Liver (tissue), 9 donors: Measurements from ENCODE around the gene FAM20C. TPM values are rescaled to one million over a fixed set of nuclear protein-coding genes. Genes with fewer than 3 reads are reported as not detected.

Experiments used
- DNase-seq: peaks from one replicate; pipeline ENCODE4 v3.0.0-alpha.2; 2017; ENCODE audit warnings: low spot score
- H3K27ac ChIP-seq, 2 donors: one replicate each; pipeline ENCODE4 v1.7.0; 2013; ENCODE audit warnings: inconsistent platforms in 2 of 2, low read length in 2 of 2, control low read depth in 1 of 2, low read depth in 1 of 2, mild to moderate bottlenecking in 1 of 2
- H3K27me3 ChIP-seq, 4 donors: one replicate each; pipeline versions ENCODE4 v1.6.1 to v1.7.0; 2013; ENCODE audit warnings: low read length in 3 of 4, inconsistent platforms in 1 of 4, mild to moderate bottlenecking in 1 of 4, moderate library complexity in 1 of 4; ENCODE audit not compliant: control insufficient read depth in 4 of 4, insufficient read depth in 4 of 4
- H3K36me3 ChIP-seq, 4 donors: one replicate each; pipeline versions ENCODE4 v1.6.1 to v1.7.0; 2013; ENCODE audit warnings: low read length in 3 of 4, mild to moderate bottlenecking in 3 of 4, low read depth in 1 of 4, moderate library complexity in 1 of 4; ENCODE audit not compliant: control insufficient read depth in 4 of 4, insufficient read depth in 3 of 4
- H3K4me1 ChIP-seq, 4 donors: one replicate each; pipeline versions ENCODE4 v1.6.1 to v1.7.0; 2013; ENCODE audit warnings: low read length in 3 of 4, mild to moderate bottlenecking in 3 of 4, moderate library complexity in 1 of 4; ENCODE audit not compliant: control insufficient read depth in 4 of 4, insufficient read depth in 4 of 4
- H3K4me3 ChIP-seq, 3 donors: one replicate each; pipeline versions ENCODE4 v1.6.1 to v1.7.0; 2013; ENCODE audit warnings: low read length in 3 of 3, control low read depth in 1 of 3, low read depth in 1 of 3, mild to moderate bottlenecking in 1 of 3
- H3K9ac ChIP-seq, 2 donors: one replicate each; pipeline ENCODE4 v1.7.0; 2013; ENCODE audit warnings: low read length in 2 of 2, mild to moderate bottlenecking in 2 of 2, moderate library complexity in 2 of 2, control low read depth in 1 of 2, low read depth in 1 of 2
- H3K9me3 ChIP-seq, 4 donors: one replicate each; pipeline versions ENCODE4 v1.6.1 to v1.7.0; 2013; ENCODE audit warnings: low read length in 3 of 4; ENCODE audit not compliant: control insufficient read depth in 4 of 4
- EGR1 ChIP-seq, 2 donors: IDR thresholded peaks; 2 replicates each; pipeline ENCODE4 v1.6.1; 2016 to 2018; ENCODE audit warnings: antibody characterized with exemption in 2 of 2, low read depth in 2 of 2
- FOXA1 ChIP-seq: IDR thresholded peaks from 2 replicates; pipeline ENCODE4 v1.6.1; 2016; ENCODE audit warnings: antibody characterized with exemption
- FOXA2 ChIP-seq: IDR thresholded peaks from 2 replicates; pipeline ENCODE4 v1.6.1; 2016; ENCODE audit warnings: antibody characterized with exemption
- GABPA ChIP-seq, 2 donors: IDR thresholded peaks in 1 of 2; conservative IDR thresholded peaks in 1 of 2; 2 replicates each; pipeline ENCODE4 v1.6.1; 2016; ENCODE audit warnings: antibody characterized with exemption in 2 of 2, mild to moderate bottlenecking in 1 of 2, moderate library complexity in 1 of 2
- HNF4A ChIP-seq, 2 donors: conservative IDR thresholded peaks; 2 replicates each; pipeline ENCODE4 v1.6.1; 2016; ENCODE audit warnings: antibody characterized with exemption in 2 of 2, mild to moderate bottlenecking in 2 of 2
- HNF4G ChIP-seq: IDR thresholded peaks from 2 replicates; pipeline ENCODE4 v1.6.1; 2016; ENCODE audit warnings: antibody characterized with exemption
- JUND ChIP-seq, 2 donors: IDR thresholded peaks; 2 replicates each; pipeline ENCODE4 v1.6.1; 2016; ENCODE audit warnings: antibody characterized with exemption in 2 of 2
- NR2F2 ChIP-seq: IDR thresholded peaks from 2 replicates; pipeline ENCODE4 v1.6.1; 2016; ENCODE audit warnings: antibody characterized with exemption
- RXRA ChIP-seq, 2 donors: IDR thresholded peaks; 2 replicates each; pipeline ENCODE4 v1.6.1; 2017 to 2018; ENCODE audit warnings: antibody characterized with exemption in 2 of 2, mild to moderate bottlenecking in 1 of 2
- SP1 ChIP-seq: IDR thresholded peaks from 2 replicates; pipeline ENCODE4 v1.6.1; 2018; ENCODE audit warnings: antibody characterized with exemption, mild to moderate bottlenecking
- TAF1 ChIP-seq: conservative IDR thresholded peaks from 2 replicates; pipeline ENCODE4 v1.6.1; 2016; ENCODE audit warnings: antibody characterized with exemption, mild to moderate bottlenecking
- YY1 ChIP-seq: IDR thresholded peaks from 2 replicates; pipeline ENCODE4 v1.6.1; 2016; ENCODE audit warnings: antibody characterized with exemption, mild to moderate bottlenecking
- WGBS: extraction: QIAGEN DNeasy Blood & Tissue Kit; methylation state at CpG from one replicate; pipeline ENCODE4 v1.1.7; 2013; 5-methylcytosine and 5-hydroxymethylcytosine counted together
- polyA plus RNA-seq, 2 donors: library from polyadenylated mRNA; stranded (reverse) in 1 of 2; unstranded in 1 of 2; fragments of 200-250 nt in 1 of 2; fragments of >200 nt in 1 of 2; fragmentation: Nextera tagmentation in 1 of 2; extraction: Ambion mirVana in 1 of 2; gene quantifications; one replicate each; pipeline versions ENCODE4 v1.2.1 to v1.2.3, GENCODE V29; 2013 to 2015
- total RNA-seq, 2 donors: library from RNA; depleted of rRNA; stranded (reverse); fragments of >200 nt; gene quantifications; one replicate each; pipeline ENCODE4 v1.2.3, GENCODE V29; 2014
- TF ChIP-seq, protein P1 (sequence below): fragments of 150-350 bp; IDR thresholded peaks from 2 replicates; pipeline ENCODE4 v1.5.1; 2017; ENCODE audit warnings: improper control_type of control experiment, low read depth, low read length; ENCODE audit not compliant: missing input control
- TF ChIP-seq, protein P2 (sequence below): IDR thresholded peaks from 2 replicates; pipeline ENCODE4 v1.6.1; 2016; ENCODE audit warnings: antibody characterized with exemption
- TF ChIP-seq, protein P3 (sequence below): IDR thresholded peaks from 2 replicates; pipeline ENCODE4 v1.6.1; 2016; ENCODE audit warnings: antibody characterized with exemption
- TF ChIP-seq, protein P4 (sequence below): IDR thresholded peaks from 2 replicates; pipeline ENCODE4 v1.6.1; 2016; ENCODE audit warnings: antibody characterized with exemption, mild to moderate bottlenecking
- TF ChIP-seq, protein P5 (sequence below): IDR thresholded peaks from 2 replicates; pipeline ENCODE4 v1.6.1; 2016; ENCODE audit warnings: antibody characterized with exemption
- donor health status: healthy.
- donor health status: healthy.
- donor health status: healthy.
- donor health status: healthy.
- donor health status: healthy.

The FAM20C gene
- total and polyA plus RNA-seq, 4 donors: 13.4 to 40.4 (median 31.5) TPM

DNA sequence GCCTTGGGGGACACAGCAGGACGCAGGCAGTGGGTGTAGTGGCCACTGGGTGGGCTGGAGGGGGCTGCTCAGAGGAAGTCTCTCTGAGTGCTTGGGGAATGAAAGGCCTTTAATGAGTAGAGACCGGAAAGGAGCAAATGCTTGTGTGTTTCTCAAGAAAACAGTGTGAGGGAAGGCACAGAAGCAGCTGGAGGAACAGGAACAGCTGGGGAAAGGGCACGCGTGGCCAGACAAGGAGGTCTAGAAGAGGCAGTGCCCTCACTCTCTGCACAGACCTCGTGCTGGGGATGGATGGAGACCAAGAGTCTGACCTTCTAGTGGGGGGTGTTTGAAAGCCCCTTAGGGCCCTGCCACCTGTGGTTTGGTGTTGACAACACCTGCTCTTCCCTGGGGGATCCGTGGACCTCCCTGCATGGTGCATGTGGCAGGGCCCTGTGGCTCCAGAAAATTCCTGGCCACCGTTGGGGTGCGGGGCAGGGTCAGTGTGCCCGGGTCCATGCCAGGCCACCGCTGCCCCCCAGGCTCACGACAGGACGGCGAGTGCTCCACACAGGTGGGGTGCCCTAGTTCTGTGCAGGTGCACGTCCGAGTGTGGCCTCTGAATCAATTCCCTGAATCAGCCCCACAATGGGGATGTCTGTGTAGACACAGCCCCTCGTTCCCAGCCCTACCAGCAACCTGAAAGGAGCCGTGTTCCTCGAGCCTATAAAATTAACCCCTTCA is 25.9 kb upstream of the FAM20C start:
- Histone ChIP-seq H3K27ac (no peak overlapping the region), H3K4me1 (peaks cover 0 to 10% (median 1%) of the 10 kb centered on the region in 4 donors), H3K4me3 (no peak overlapping the region), H3K9ac (no peak overlapping the region), H3K9me3 (no peaks in the 10 kb centered on the region), H3K36me3 (no peaks in the 10 kb centered on the region), H3K27me3 (no peaks in the 10 kb centered on the region)
- 77% methylated on average over 18 of the region's 18 CpGs for WGBS
- no peak for DNase-seq
- TF ChIP-seq JUND (IDR thresholded peaks at IDR 0.05): no peak
- TF ChIP-seq HNF4A (conservative IDR thresholded peaks at IDR 0.05): no peak
- TF ChIP-seq RXRA (IDR thresholded peaks at IDR 0.05): no peak
- TF ChIP-seq, protein P1, sequence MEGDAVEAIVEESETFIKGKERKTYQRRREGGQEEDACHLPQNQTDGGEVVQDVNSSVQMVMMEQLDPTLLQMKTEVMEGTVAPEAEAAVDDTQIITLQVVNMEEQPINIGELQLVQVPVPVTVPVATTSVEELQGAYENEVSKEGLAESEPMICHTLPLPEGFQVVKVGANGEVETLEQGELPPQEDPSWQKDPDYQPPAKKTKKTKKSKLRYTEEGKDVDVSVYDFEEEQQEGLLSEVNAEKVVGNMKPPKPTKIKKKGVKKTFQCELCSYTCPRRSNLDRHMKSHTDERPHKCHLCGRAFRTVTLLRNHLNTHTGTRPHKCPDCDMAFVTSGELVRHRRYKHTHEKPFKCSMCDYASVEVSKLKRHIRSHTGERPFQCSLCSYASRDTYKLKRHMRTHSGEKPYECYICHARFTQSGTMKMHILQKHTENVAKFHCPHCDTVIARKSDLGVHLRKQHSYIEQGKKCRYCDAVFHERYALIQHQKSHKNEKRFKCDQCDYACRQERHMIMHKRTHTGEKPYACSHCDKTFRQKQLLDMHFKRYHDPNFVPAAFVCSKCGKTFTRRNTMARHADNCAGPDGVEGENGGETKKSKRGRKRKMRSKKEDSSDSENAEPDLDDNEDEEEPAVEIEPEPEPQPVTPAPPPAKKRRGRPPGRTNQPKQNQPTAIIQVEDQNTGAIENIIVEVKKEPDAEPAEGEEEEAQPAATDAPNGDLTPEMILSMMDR: no peak
- TF ChIP-seq, protein P2, sequence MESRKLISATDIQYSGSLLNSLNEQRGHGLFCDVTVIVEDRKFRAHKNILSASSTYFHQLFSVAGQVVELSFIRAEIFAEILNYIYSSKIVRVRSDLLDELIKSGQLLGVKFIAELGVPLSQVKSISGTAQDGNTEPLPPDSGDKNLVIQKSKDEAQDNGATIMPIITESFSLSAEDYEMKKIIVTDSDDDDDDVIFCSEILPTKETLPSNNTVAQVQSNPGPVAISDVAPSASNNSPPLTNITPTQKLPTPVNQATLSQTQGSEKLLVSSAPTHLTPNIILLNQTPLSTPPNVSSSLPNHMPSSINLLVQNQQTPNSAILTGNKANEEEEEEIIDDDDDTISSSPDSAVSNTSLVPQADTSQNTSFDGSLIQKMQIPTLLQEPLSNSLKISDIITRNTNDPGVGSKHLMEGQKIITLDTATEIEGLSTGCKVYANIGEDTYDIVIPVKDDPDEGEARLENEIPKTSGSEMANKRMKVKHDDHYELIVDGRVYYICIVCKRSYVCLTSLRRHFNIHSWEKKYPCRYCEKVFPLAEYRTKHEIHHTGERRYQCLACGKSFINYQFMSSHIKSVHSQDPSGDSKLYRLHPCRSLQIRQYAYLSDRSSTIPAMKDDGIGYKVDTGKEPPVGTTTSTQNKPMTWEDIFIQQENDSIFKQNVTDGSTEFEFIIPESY: no peak
- TF ChIP-seq TAF1: no peak
- TF ChIP-seq HNF4G: no peak
- no peak for TF ChIP-seq NR2F2
- TF ChIP-seq, protein P3, sequence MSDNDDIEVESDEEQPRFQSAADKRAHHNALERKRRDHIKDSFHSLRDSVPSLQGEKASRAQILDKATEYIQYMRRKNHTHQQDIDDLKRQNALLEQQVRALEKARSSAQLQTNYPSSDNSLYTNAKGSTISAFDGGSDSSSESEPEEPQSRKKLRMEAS: no peak
- TF ChIP-seq FOXA1: no peak

DNA sequence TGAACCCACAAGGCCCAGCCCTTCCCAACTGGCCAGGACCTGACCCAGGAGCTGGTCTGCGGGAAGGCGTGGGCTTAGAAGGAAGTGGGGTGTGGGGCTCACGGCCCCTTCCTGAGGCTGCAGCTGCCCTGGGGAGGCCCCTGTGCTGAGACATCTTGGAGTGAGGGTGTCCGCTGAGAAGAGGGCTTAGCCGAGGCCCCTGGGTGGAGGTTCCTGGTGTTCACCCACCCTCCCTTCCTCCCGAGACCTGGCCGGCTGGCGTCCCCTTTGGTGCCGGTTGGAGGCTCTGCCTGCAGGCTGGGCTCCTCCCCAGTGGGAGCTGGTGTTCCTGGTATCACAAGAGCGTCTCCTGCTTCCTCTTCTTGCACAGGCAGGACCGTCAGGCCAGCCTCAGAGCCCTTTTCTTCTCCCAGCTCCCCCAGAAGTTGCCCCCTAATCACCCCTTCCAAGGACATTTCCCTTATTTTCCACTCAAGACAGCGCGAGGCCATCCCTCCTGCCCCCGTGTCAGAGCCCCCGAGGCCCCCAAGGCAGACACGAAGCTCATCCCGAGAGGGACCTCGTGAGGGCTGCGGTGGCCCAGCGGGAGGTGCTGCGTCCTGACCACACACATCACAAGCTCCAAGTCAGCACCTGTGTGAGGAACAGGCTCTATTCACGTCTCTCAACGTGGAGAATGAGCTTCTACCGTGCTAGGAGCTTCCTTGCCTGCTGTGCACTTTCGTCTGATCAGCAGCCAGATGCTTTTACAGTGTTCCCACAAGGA is 25.1 kb upstream of the FAM20C start:
- H3K4me3 ChIP-seq: no peak overlapping the region
- no peaks in the 10 kb centered on the region for H3K9me3 ChIP-seq
- WGBS: 75% methylated on average over 25 of the region's 25 CpGs
- H3K4me1 ChIP-seq: peaks cover 0 to 10% (median 1%) of the 10 kb centered on the region in 4 donors
- no peaks in the 10 kb centered on the region for H3K27me3 ChIP-seq
- no peak overlapping the region for H3K9ac ChIP-seq
- DNase-seq: no peak
- no peaks in the 10 kb centered on the region for H3K36me3 ChIP-seq
- no peak overlapping the region for H3K27ac ChIP-seq
- TF ChIP-seq HNF4A (conservative IDR thresholded peaks at IDR 0.05): no peak
- TF ChIP-seq FOXA2: no peak
- TF ChIP-seq, protein P3: no peak
- TF ChIP-seq, protein P2: no peak
- no peak for TF ChIP-seq JUND (IDR thresholded peaks at IDR 0.05)
- TF ChIP-seq, protein P4, sequence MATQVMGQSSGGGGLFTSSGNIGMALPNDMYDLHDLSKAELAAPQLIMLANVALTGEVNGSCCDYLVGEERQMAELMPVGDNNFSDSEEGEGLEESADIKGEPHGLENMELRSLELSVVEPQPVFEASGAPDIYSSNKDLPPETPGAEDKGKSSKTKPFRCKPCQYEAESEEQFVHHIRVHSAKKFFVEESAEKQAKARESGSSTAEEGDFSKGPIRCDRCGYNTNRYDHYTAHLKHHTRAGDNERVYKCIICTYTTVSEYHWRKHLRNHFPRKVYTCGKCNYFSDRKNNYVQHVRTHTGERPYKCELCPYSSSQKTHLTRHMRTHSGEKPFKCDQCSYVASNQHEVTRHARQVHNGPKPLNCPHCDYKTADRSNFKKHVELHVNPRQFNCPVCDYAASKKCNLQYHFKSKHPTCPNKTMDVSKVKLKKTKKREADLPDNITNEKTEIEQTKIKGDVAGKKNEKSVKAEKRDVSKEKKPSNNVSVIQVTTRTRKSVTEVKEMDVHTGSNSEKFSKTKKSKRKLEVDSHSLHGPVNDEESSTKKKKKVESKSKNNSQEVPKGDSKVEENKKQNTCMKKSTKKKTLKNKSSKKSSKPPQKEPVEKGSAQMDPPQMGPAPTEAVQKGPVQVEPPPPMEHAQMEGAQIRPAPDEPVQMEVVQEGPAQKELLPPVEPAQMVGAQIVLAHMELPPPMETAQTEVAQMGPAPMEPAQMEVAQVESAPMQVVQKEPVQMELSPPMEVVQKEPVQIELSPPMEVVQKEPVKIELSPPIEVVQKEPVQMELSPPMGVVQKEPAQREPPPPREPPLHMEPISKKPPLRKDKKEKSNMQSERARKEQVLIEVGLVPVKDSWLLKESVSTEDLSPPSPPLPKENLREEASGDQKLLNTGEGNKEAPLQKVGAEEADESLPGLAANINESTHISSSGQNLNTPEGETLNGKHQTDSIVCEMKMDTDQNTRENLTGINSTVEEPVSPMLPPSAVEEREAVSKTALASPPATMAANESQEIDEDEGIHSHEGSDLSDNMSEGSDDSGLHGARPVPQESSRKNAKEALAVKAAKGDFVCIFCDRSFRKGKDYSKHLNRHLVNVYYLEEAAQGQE: no peak
- no peak for TF ChIP-seq HNF4G
- no peak for TF ChIP-seq YY1
- TF ChIP-seq FOXA1: no peak
- TF ChIP-seq EGR1 (IDR thresholded peaks at IDR 0.05; ENCODE audit: low read depth in 2 of 2): no peak
- TF ChIP-seq, protein P5, sequence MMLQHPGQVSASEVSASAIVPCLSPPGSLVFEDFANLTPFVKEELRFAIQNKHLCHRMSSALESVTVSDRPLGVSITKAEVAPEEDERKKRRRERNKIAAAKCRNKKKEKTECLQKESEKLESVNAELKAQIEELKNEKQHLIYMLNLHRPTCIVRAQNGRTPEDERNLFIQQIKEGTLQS: no peak
- TF ChIP-seq, protein P1: no peak
- TF ChIP-seq SP1: no peak
- TF ChIP-seq GABPA (IDR thresholded peaks at IDR 0.05 in 1 of 2, conservative IDR thresholded peaks at IDR 0.05 in 1 of 2): no peak
- no peak for TF ChIP-seq TAF1
